IPS-20b (cell line): ENCODE results near the gene MRPL4.

Source experiments
- H3K27ac ChIP-seq: one replicate; pipeline ENCODE4 v1.5.1; 2013; ENCODE audit warnings: low read length
- H3K27me3 ChIP-seq: 2 replicates; pipeline ENCODE4 v1.6.1; 2013; ENCODE audit warnings: mild to moderate bottlenecking, low read length, inconsistent platforms; ENCODE audit not compliant: insufficient read depth
- H3K36me3 ChIP-seq: 2 replicates; pipeline ENCODE4 v1.6.1; 2013; ENCODE audit warnings: low read depth, mild to moderate bottlenecking, inconsistent platforms, low read length, moderate library complexity; ENCODE audit not compliant: insufficient read depth
- H3K4me1 ChIP-seq: 2 replicates; pipeline ENCODE4 v1.6.1; 2013; ENCODE audit warnings: mild to moderate bottlenecking, control low read depth, inconsistent platforms, low read length, moderate library complexity; ENCODE audit not compliant: insufficient read depth
- H3K4me3 ChIP-seq: 2 replicates; pipeline ENCODE4 v1.5.1; 2013; ENCODE audit warnings: mild to moderate bottlenecking, low read length, inconsistent platforms
- H3K9ac ChIP-seq: 2 replicates; pipeline ENCODE4 v1.6.1; 2013; ENCODE audit warnings: low read depth, mild to moderate bottlenecking, inconsistent platforms, low read length, moderate library complexity
- H3K9me3 ChIP-seq: 2 replicates; pipeline ENCODE4 v1.6.1; 2013; ENCODE audit warnings: mild to moderate bottlenecking, low read depth, low read length, inconsistent platforms; ENCODE audit not compliant: insufficient read depth

Gene MRPL4

GRCh38 chr19:10292789-10293636 is 41.0 kb downstream of the MRPL4 start:
- Histone ChIP-seq H3K27me3 (peaks cover 97% of the 10 kb centered on the region), H3K4me3 (peak overlapping the region; percentile 56), H3K9me3 (no peaks in the 10 kb centered on the region), H3K9ac (no peak overlapping the region), H3K4me1 (peaks cover 12% of the 10 kb centered on the region; the same call in 1 of the 2 replicates), H3K27ac (no peak overlapping the region), H3K36me3 (no peaks in the 10 kb centered on the region)

GRCh38 chr19:10293637-10294367 is 41.8 kb downstream of the MRPL4 start:
- peaks cover 90% of the 10 kb centered on the region for H3K27me3 ChIP-seq
- H3K36me3 ChIP-seq = no peaks in the 10 kb centered on the region
- peaks cover 11% of the 10 kb centered on the region; the same call in 1 of the 2 replicates for H3K4me1 ChIP-seq
- no peak overlapping the region for H3K27ac ChIP-seq
- H3K9ac ChIP-seq = no peak overlapping the region
- no peaks in the 10 kb centered on the region for H3K9me3 ChIP-seq
- no peak overlapping the region for H3K4me3 ChIP-seq

GRCh38 chr19:10294368-10294697 is 42.3 kb downstream of the MRPL4 start:
- Histone ChIP-seq H3K36me3 (no peaks in the 10 kb centered on the region), H3K27ac (no peak overlapping the region), H3K27me3 (peaks cover 85% of the 10 kb centered on the region), H3K9ac (no peak overlapping the region), H3K4me3 (no peak overlapping the region), H3K4me1 (peaks cover 8% of the 10 kb centered on the region; the same call in 1 of the 2 replicates), H3K9me3 (no peaks in the 10 kb centered on the region)

- Histone ChIP-seq H3K9me3 (no peaks in the 10 kb centered on the region), H3K27me3 (peaks cover 75% of the 10 kb centered on the region), H3K27ac (no peak overlapping the region), H3K36me3 (no peaks in the 10 kb centered on the region), H3K4me1 (peaks cover 6% of the 10 kb centered on the region; the same call in 1 of the 2 replicates), H3K9ac (no peak overlapping the region), H3K4me3 (peak overlapping the region; percentile 49; the same call in 1 of the 2 replicates)
Observed at GRCh38 chr19:10295305-10295846, 43.4 kb downstream of the MRPL4 start.

GRCh38 chr19:10295847-10296591 is 44.0 kb downstream of the MRPL4 start:
- Histone ChIP-seq H3K36me3 (no peaks in the 10 kb centered on the region), H3K4me1 (peaks cover 5% of the 10 kb centered on the region; the same call in 1 of the 2 replicates), H3K9me3 (no peaks in the 10 kb centered on the region), H3K27me3 (peaks cover 68% of the 10 kb centered on the region), H3K4me3 (peak overlapping the region; percentile 49; the same call in 1 of the 2 replicates), H3K27ac (no peak overlapping the region), H3K9ac (no peak overlapping the region)

GRCh38 chr19:10299545-10300458 is 47.8 kb downstream of the MRPL4 start:
- Histone ChIP-seq H3K27me3 (peaks cover 30% of the 10 kb centered on the region), H3K4me3 (no peak overlapping the region), H3K27ac (no peak overlapping the region), H3K36me3 (no peaks in the 10 kb centered on the region), H3K9ac (no peak overlapping the region), H3K4me1 (no peaks in the 10 kb centered on the region), H3K9me3 (no peaks in the 10 kb centered on the region)

GRCh38 chr19:10305139-10305806 is 53.3 kb downstream of the MRPL4 start:
- Histone ChIP-seq H3K4me1 (no peaks in the 10 kb centered on the region), H3K36me3 (peaks cover 6% of the 10 kb centered on the region; the same call in 1 of the 2 replicates), H3K4me3 (no peak overlapping the region), H3K9ac (no peak overlapping the region), H3K9me3 (no peaks in the 10 kb centered on the region), H3K27me3 (no peaks in the 10 kb centered on the region; the same call in 1 of the 2 replicates), H3K27ac (no peak overlapping the region)

- H3K36me3 ChIP-seq = peaks cover 6% of the 10 kb centered on the region; the same call in 1 of the 2 replicates
- no peaks in the 10 kb centered on the region; the same call in 1 of the 2 replicates for H3K27me3 ChIP-seq
- no peak overlapping the region for H3K27ac ChIP-seq
- H3K9me3 ChIP-seq = no peaks in the 10 kb centered on the region
- H3K4me3 ChIP-seq = no peak overlapping the region
- no peaks in the 10 kb centered on the region for H3K4me1 ChIP-seq
- H3K9ac ChIP-seq = no peak overlapping the region
Observed at GRCh38 chr19:10306327-10306726, 54.3 kb downstream of the MRPL4 start.

- Histone ChIP-seq H3K27me3 (no peaks in the 10 kb centered on the region), H3K9ac (no peak within 1 kb of the TSS), H3K4me1 (no peaks in the 10 kb centered on the region), H3K27ac (no peak within 1 kb of the TSS), H3K9me3 (no peaks in the 10 kb centered on the region), H3K36me3 (peaks cover 6% of the 10 kb centered on the region; the same call in 1 of the 2 replicates), H3K4me3 (no peak within 1 kb of the TSS)
Observed at GRCh38 chr19:10309423-10309822, 57.4 kb downstream of the MRPL4 start, which contains the start of gene ZGLP1. ZGLP1 (minus strand) TSS chr19:10309815.
